Measurements from ENCODE around the gene MISP3. TPM values are rescaled to one million over a fixed set of nuclear protein-coding genes. Genes with fewer than 3 reads are reported as not detected.
A peak's percentile ranks its signal among the peaks of the same experiment; 100 is the strongest.
"Not testable (repeated sequence)": the region's sequence is repeated elsewhere in the genome, so short reads cannot be mapped to it uniquely, and the experiment has no call there.

The MISP3 gene
- total and polyA plus RNA-seq, 2 donors from 2014 or later = 8.7 to 32.0 TPM

DNA sequence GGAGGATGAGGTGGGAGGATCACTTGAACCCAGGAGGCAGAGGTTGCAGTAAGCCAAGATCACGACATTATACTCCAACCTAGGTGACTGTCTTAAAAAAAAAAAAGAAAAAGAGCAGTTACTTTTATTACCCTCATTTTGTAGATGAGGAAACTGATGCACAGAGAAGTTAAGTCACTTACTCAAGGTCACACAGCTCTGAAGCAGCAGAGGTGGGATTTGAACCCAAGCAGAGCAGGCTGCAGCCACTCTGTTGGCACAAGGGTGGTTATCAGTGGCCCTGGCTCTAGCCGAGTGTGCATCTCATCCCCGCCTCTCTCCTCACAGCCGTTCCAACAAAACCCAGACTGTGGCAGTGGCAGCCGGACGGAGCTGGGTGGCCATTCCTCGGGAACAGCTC lies 33.4 kb upstream of the MISP3 start:
- H3K9me3 ChIP-seq (ENCODE audit: control insufficient read depth in 2 of 3, insufficient read depth in 1 of 3, low read length in 3 of 3) = no peaks in the 10 kb centered on the region
- H3K4me3 ChIP-seq (ENCODE audit: low read length in 3 of 3) = no peak overlapping the region
- TF ChIP-seq CTCF (IDR thresholded peaks at IDR 0.05; ENCODE audit: borderline replicate concordance, extremely low read depth, insufficient read depth) = no peak
- H3K9ac ChIP-seq (ENCODE audit: low read length in 3 of 3) = no peak overlapping the region
- no peaks in the 10 kb centered on the region for H3K36me3 ChIP-seq (ENCODE audit: control insufficient read depth in 2 of 3, insufficient read depth in 3 of 3, low read length in 3 of 3)
- H3K4me1 ChIP-seq (ENCODE audit: control insufficient read depth in 2 of 3, insufficient read depth in 2 of 3, low read depth in 1 of 3, low read length in 3 of 3) = no peaks in the 10 kb centered on the region
- FAIRE-seq (no peak), DNase-seq (no peak)
- H3K27ac ChIP-seq (ENCODE audit: low read depth in 2 of 2, low read length in 2 of 2) = no peak overlapping the region
- H3K27me3 ChIP-seq (ENCODE audit: control insufficient read depth, insufficient read depth, low read length) = no peaks in the 10 kb centered on the region
- intact Hi-C loops (cut with DNase I) = no loop called here

DNA sequence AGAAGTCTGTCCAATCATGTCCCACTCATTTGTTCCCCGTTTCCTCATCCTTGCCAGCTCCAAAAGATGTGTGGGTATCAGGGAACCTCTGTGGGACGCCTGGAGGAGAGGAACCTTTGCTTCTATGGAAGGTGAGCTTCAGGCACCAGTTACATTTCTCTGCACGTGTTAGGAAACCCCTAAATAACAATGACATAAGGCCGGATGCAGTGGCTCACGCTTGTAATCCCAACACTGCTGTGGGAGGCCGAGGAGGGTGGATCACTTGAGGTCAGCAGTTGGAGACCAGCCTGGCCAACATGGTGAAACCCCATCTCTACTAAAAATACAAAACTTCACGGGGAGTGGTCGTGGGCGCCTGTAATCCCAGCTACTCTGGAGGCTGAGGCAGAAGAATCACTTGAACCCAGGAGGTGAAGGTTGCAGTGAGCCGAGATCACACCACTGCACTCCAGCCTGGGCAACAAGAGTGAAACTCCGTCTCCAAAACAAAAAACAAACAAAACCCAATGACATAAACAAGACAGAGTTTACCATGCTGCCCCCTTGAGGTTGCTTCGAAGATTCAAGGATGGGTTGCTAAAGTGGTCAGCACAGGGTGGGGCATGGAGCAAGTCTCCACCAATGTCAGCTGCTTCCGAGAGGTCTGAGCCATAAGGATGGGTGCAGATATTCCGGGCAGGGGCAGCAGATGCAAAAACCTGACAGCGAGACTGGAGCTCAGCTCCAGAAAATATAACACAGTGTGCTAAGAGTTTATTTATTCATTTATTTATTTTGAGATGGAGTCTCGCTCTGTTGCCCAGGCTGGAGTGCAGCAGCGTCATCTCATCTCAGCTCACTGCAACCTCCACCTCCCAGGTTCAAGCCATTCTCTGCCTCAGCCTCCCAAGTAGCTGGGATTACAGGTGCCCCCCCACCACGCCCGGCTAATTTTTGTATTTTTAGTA lies 29.7 kb upstream of the MISP3 start:
- H3K27ac ChIP-seq (ENCODE audit: low read depth in 2 of 2, low read length in 2 of 2); H3K9me3 ChIP-seq (ENCODE audit: control insufficient read depth in 2 of 3, insufficient read depth in 1 of 3, low read length in 3 of 3); FAIRE-seq; H3K4me3 ChIP-seq (ENCODE audit: low read length in 3 of 3); intact Hi-C loops (cut with DNase I); H3K27me3 ChIP-seq (ENCODE audit: control insufficient read depth, insufficient read depth, low read length); H3K36me3 ChIP-seq (ENCODE audit: control insufficient read depth in 2 of 3, insufficient read depth in 3 of 3, low read length in 3 of 3); H3K4me1 ChIP-seq (ENCODE audit: control insufficient read depth in 2 of 3, insufficient read depth in 2 of 3, low read depth in 1 of 3, low read length in 3 of 3): not testable (repeated sequence)
- DNase-seq = peak in 4 of 5 donors; percentile 74 to 93 (median 81)
- peak; percentile 58 for TF ChIP-seq CTCF (IDR thresholded peaks at IDR 0.05; ENCODE audit: borderline replicate concordance, extremely low read depth, insufficient read depth)
- peak overlapping the region in 1 of 3 donors; percentile 26 for H3K9ac ChIP-seq (ENCODE audit: low read length in 3 of 3)

GRCh38 chr19:14047866-14048265 lies 24.7 kb upstream of the MISP3 start:
- H3K27ac ChIP-seq (ENCODE audit: low read depth in 2 of 2, low read length in 2 of 2); H3K36me3 ChIP-seq (ENCODE audit: control insufficient read depth in 2 of 3, insufficient read depth in 3 of 3, low read length in 3 of 3); FAIRE-seq; H3K4me3 ChIP-seq (ENCODE audit: low read length in 3 of 3); H3K9ac ChIP-seq (ENCODE audit: low read length in 3 of 3); H3K27me3 ChIP-seq (ENCODE audit: control insufficient read depth, insufficient read depth, low read length); H3K4me1 ChIP-seq (ENCODE audit: control insufficient read depth in 2 of 3, insufficient read depth in 2 of 3, low read depth in 1 of 3, low read length in 3 of 3); H3K9me3 ChIP-seq (ENCODE audit: control insufficient read depth in 2 of 3, insufficient read depth in 1 of 3, low read length in 3 of 3); DNase-seq; intact Hi-C loops (cut with DNase I): not testable (repeated sequence)

DNA sequence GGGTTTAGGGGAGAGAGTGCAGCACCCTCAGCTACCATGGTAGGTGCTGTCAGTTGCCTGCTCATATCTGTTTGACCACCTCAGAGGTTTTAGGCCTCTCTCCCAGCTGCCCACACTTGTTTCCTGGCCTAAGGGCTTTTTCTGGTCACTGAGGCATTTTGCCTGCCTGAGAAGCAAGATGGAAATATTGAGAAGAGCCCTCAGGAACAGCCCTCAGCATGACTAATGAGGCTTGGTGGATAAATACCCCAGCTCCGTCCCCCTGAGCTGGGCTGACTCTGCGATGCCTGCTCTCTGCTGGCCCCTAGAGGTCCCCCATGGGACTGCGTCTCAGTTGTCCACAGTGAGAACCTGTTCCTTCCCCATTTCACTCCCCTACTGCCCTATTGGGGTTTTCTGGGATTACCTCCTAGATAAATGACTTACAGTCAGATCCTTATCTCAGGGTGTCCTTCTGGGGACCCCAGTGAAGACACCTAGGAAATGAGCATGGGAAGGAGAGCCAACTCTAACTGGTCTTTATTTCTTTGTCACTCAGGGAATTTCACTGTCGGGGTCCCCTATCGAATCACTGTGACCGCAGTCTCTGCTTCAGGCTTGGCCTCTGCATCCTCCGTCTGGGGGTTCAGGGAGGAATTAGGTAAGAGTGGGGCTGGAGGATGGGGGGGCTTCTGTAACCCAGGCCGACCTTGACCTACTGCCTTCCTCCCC lies 24.0 kb upstream of the MISP3 start:
- Histone ChIP-seq H3K9ac (ENCODE audit: low read length in 3 of 3) (no peak overlapping the region), H3K9me3 (ENCODE audit: control insufficient read depth in 2 of 3, insufficient read depth in 1 of 3, low read length in 3 of 3) (peaks cover 0 to 5% (median 0%) of the 10 kb centered on the region in 3 donors), H3K27me3 (ENCODE audit: control insufficient read depth, insufficient read depth, low read length) (no peaks in the 10 kb centered on the region), H3K36me3 (ENCODE audit: control insufficient read depth in 2 of 3, insufficient read depth in 3 of 3, low read length in 3 of 3) (no peaks in the 10 kb centered on the region), H3K27ac (ENCODE audit: low read depth in 2 of 2, low read length in 2 of 2) (no peak overlapping the region), H3K4me3 (ENCODE audit: low read length in 3 of 3) (no peak overlapping the region), H3K4me1 (ENCODE audit: control insufficient read depth in 2 of 3, insufficient read depth in 2 of 3, low read depth in 1 of 3, low read length in 3 of 3) (no peaks in the 10 kb centered on the region)
- intact Hi-C loops (cut with DNase I) = no loop called here
- DNase-seq (no peak), FAIRE-seq (no peak)
- TF ChIP-seq CTCF (IDR thresholded peaks at IDR 0.05; ENCODE audit: borderline replicate concordance, extremely low read depth, insufficient read depth) = peak; percentile 62

All from kidney (tissue), 14 donors.